GM12892 (cell line): Measurements from ENCODE around the gene TMEM150C.
"Not testable (repeated sequence)": the region's sequence is repeated elsewhere in the genome, so short reads cannot be mapped to it uniquely, and the experiment has no call there.

Source experiments
- DNase-seq: peaks from one replicate; pipeline ENCODE4 v3.0.0; 2011; ENCODE audit not compliant: insufficient read length
- FAIRE-seq: peaks from 2 replicates; lab custom pipeline; 2011; peaks lifted over from hg19 to GRCh38; lab: Jason Lieb, UNC
- POLR2A ChIP-seq: IDR thresholded peaks from 2 replicates; pipeline ENCODE4 v1.6.1; 2011; ENCODE audit warnings: low read depth, low read length, control low read depth
- POLR2AphosphoS5 ChIP-seq: IDR thresholded peaks from 2 replicates; pipeline ENCODE4 v1.6.1; 2011; ENCODE audit warnings: low read depth, low read length, control low read depth
- TAF1 ChIP-seq: IDR thresholded peaks from 2 replicates; pipeline ENCODE4 v1.6.1; 2011; ENCODE audit warnings: low read depth, mild to moderate bottlenecking, control low read depth, low read length, borderline replicate concordance

TMEM150C gene

DNA sequence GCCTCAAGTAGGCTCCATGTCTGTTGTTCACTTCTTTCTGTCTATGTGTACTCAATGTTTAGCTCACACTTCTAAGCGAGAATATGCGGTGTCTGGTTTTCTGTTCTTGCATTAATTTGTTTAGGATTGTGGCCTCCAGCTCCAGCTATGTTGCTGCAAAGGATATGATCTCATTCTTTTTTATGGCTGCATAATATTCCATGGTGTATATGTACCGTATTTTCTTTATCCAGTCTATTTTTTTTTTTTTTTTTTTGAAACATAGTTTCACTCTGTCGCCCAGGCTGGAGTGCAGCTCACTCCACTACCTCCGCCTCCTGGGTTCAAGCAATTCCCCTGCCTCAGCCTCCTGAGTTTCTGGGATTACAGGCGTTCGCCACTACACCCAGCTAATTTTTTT lies 5.7 kb upstream of the TMEM150C start:
- no peak for TF ChIP-seq POLR2AphosphoS5
- no peak for TF ChIP-seq POLR2A
- no peak for TF ChIP-seq TAF1
- FAIRE-seq (no peak), DNase-seq (no peak)

DNA sequence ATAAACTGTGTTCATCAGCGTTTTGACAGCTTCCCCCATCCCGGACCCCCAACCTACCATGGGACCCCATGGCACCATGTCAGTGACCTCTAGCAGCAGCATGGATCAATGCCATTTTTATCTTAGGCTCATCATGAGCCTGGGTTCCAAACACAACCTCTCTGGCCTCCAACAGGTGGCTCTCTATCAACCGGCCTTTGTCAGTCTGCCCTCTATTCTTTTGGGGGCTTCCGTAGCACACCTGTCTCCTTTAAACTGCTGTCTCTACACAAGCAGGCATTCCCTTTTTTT lies 721 bp upstream of the TMEM150C start:
- TF ChIP-seq POLR2AphosphoS5 (no peak), POLR2A (no peak), TAF1 (no peak)
- FAIRE-seq = no peak
- no peak for DNase-seq

DNA sequence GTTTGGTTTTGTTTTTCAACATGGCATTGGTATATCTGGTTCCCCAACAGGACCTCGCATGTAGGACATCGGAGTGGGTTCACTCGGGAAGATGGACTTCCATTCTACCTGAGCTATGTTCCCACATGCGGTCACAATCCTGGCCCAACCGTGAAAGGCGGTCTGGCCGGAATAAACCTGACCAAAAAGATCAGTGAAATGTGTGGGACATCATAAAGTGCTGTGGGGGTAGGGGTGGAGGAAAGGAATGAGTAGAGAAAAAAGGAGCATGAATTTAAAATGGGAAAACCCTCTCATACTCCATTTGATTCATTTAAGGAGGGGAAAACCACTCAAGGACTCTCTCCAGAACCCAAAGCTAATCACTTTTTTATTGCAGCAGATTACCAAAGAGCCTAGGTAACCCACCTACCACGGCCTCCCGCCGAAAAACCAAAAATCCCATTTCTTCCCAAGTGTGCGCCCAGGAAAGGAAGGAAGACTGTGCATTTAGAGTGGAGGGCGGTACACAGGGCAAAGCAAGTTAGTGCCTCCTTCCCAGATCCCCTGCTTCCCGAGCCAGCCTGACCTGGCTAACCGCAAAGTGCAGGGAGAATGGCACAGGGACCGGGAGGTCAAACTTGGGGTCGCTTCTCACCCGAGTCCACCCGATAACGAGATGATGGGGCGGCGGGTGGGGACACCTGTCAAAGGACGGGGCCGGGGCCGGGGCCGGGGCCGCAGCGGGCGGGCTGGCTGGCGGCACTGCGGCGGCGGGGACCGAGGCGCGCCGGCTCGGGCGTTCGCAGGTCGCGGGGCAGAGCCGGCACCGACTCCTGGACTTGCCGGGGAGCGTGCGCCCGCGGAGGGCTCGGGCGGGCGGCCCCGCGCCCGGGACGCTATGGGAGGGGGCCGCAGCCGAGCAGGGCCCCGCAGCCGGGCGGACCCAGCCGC lies 669 bp downstream of the TMEM150C start:
- FAIRE-seq (no peak), DNase-seq (no peak)
- TF ChIP-seq POLR2A = no peak
- TF ChIP-seq POLR2AphosphoS5 = no peak
- TF ChIP-seq TAF1 = no peak

DNA sequence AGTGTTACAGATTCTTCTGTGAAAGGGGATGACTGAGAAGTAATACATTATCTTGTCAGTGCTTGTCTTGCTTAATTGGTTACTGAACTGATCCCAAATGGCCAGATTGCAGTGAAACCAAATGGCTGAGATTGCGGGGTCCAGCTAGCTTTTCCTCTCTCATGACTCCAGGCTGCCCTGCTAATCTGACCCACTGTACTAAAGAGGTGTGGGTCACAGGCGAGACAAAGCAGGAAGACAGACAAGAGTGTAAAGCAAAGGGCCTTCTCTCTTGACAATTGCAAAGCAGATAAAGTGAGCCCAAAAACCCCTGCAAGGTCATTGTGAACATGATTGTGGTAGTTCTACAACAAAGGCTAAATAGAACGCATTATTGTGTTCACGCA lies 2.1 kb downstream of the TMEM150C start:
- TF ChIP-seq POLR2AphosphoS5 (no peak), POLR2A (no peak), TAF1 (no peak)
- no peak for FAIRE-seq

DNA sequence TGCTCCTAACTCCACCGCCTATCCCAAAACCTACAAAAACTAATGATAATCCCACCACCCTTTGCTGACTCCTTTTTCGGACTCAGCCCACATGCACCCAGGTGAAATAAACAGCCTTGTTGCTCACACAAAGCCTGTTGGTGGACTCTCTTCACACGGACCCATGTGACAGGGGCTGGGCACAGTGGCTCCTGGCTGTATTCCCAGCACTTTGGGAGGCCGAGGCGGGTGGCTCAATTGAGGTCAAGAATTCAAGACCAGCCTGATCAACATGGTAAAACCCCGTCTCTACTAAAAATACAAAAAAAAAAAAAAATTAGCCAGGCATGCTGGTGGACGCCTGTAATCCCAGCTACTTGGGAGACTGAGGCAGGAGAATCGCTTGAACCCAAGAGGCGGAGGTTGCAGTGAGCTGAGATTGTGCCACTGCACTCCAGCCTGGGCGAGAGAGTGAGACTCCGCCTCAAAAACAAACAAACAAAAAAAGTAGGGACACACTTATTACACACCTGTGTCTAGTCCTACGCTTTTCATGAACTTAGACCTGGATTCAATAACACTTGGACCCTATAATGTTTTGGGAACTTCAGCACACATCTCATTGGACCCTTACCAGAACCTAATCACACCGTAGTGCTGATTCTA lies 2.6 kb downstream of the TMEM150C start:
- DNase-seq, FAIRE-seq: not testable (repeated sequence)

More for the DNA sequence above, 2.1 kb downstream of the TMEM150C start:
- no peak for DNase-seq

DNA sequence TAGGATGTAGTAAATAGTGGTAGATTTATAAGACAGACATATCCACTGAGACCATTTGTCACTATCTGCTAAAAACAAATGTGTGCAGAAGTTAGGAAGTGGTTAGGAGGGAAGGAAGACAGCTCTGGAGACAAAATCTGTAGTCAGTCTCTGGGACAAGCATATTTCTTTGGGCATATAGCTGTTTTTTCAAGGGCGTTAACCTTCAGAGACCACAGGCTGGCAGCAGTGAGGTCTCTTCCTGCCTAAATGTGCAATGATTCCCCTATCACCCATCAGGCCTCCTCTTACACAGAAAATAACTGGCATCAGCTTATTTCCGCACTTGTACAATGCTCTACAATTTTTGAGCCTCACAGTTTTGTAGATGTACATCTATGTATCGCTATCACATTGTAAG lies 6.5 kb downstream of the TMEM150C start:
- DNase-seq = no peak
- FAIRE-seq = peak; percentile 71
- TF ChIP-seq TAF1 (no peak), POLR2AphosphoS5 (no peak), POLR2A (no peak)

DNA sequence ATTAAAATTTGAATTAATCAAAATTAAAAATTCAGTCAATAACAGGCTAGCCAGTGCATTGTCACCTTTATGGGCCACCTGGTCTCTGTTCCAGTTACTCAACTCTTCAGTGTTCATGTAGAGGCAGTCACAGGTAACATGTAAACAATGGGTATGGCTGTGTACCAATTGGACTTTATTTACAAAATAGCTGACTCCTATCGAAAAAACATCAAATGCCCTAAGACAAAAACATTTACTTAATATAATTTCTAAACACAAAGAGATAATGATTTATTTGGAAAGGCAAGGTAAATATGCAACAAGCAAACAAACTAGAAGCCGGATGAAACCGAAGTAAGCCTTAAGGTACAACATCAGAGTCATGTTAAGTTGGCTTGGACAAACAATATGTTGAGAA lies 8.8 kb downstream of the TMEM150C start:
- FAIRE-seq (no peak), DNase-seq (no peak)

DNA sequence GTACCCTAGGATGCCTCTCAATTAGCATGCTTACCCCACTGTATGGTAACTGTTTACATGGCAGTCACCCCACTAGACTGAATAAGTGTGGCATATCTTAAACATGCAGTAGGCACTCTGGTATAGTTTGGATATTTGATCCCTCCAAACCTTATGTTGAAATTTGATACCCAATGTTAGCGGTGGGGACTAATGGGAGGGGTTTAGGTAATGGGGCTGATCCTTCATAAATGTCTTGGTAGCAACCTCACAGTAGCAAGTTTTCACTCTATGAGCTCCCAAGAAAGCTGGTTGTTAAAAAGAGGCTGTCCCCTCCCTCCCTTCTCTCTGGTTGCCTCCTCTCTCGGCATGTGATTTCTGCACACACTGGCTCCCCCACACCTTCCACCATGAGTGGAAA lies 10.1 kb downstream of the TMEM150C start:
- FAIRE-seq = no peak
- DNase-seq = no peak
- no peak for TF ChIP-seq POLR2A
- no peak for TF ChIP-seq POLR2AphosphoS5
- no peak for TF ChIP-seq TAF1

More for the DNA sequence above, 8.8 kb downstream of the TMEM150C start:
- TF ChIP-seq TAF1 (no peak), POLR2A (no peak), POLR2AphosphoS5 (no peak)

DNA sequence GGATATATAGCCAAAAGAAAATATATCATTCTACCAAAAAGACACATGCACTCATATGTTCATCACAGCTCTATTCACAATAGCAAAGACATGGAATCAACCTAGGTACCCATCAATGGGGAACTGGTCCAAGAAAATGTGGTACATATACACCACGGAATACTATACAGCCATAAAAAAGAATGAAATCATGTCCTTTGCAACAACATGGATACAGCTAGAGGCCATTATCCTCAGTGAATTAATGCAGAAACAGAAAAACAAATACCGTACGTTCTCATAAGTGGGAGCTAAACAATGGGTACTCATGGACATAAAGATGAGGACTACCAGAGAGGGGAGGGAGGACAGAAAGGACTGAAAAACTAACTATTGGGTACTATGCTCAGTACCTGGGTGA lies 13.9 kb downstream of the TMEM150C start:
- FAIRE-seq, DNase-seq: not testable (repeated sequence)

DNA sequence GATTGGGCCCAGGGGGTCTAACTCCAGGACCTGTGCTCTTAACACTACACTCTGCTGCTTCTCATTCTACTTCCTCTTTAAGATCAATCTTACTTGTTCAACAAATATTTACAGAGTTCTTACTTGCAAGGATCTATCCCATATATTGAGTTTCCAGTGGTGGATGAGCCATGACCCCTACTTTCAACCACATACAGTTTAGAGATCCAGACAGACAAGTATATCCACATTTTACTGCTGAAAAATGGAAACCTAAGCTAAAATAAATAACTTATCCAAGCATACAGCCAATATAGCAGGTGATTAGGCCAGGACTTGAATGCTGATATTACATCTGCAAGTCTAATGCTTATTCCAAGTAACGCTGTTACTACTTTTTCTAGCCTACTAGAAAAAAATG lies 18.7 kb downstream of the TMEM150C start:
- DNase-seq = no peak
- TF ChIP-seq TAF1 = no peak
- no peak for TF ChIP-seq POLR2AphosphoS5
- TF ChIP-seq POLR2A = no peak
- no peak for FAIRE-seq

DNA sequence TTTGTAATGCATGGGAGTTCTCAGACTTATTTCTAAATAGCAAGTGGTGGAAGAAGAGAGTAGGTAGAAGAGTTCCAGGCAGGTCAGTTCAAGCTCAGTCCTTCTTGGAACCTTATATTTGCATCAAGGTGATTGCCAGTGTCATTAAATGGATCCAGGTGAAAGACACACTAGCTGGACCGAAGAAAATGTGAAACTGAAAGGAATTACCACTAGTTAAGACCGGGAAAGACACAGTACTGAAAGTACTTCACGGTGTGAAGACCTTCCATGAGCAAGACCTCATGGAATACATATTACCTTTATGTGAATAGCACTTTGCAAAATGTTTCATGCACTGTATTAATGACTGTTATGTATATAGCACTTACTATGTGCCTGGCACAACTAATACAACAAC lies 19.1 kb downstream of the TMEM150C start:
- FAIRE-seq (no peak), DNase-seq (no peak)
- TF ChIP-seq TAF1 = no peak
- TF ChIP-seq POLR2A = no peak
- no peak for TF ChIP-seq POLR2AphosphoS5

DNA sequence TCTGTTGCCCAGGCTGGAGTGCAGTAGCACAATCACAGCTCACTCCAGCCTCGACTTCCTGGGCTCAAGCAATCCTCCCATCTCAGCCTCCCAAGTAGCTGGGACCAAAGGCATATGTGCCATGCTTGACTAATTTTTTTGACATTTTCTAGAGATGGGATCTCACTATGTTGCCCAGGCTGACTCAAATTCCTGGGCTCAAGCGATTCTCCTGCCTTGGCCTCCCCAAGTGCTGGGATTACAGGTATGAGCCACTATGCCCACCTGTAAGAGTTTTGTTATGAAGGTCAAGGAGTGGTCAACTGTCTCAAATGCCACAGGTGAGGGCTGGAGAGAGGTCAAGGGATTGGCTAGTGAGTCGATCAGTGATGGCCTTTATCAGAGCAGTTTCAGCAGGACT lies 32.5 kb downstream of the TMEM150C start:
- FAIRE-seq = no peak
- DNase-seq = no peak
- TF ChIP-seq TAF1 (no peak), POLR2A (no peak), POLR2AphosphoS5 (no peak)
